HG02981 (cell line): ENCODE measurements around the gene SLC32A1.

ENCODE experiments used
- ATAC-seq: cut with Tn5 transposase; IDR thresholded peaks from one replicate; pipeline ENCODE4 v1.9.1; 2021; ENCODE audit warnings: mild to moderate bottlenecking, moderate library complexity; ENCODE audit not compliant: unreplicated experiment

The SLC32A1 gene

GRCh38 chr20:38751360-38751976, 27.2 kb downstream of the SLC32A1 start:
- no peak for ATAC-seq

GRCh38 chr20:38752029-38752428, 27.7 kb downstream of the SLC32A1 start:
- ATAC-seq, result no peak

- no peak for ATAC-seq
Observed at GRCh38 chr20:38754924-38755323, 30.6 kb downstream of the SLC32A1 start.

GRCh38 chr20:38755324-38755910, 31.1 kb downstream of the SLC32A1 start:
- no peak for ATAC-seq

GRCh38 chr20:38757145-38757775, 33.0 kb downstream of the SLC32A1 start:
- ATAC-seq, result no peak

GRCh38 chr20:38759106-38759505, 34.8 kb downstream of the SLC32A1 start:
- no peak for ATAC-seq

GRCh38 chr20:38760978-38761377, 36.7 kb downstream of the SLC32A1 start:
- ATAC-seq, result no peak

- no peak for ATAC-seq
Observed at GRCh38 chr20:38762174-38762573, 37.9 kb downstream of the SLC32A1 start.

- no peak for ATAC-seq
Observed at GRCh38 chr20:38763616-38764015, 39.3 kb downstream of the SLC32A1 start.

GRCh38 chr20:38764567-38765318, 40.5 kb downstream of the SLC32A1 start:
- no peak for ATAC-seq

GRCh38 chr20:38766071-38766470, 41.8 kb downstream of the SLC32A1 start:
- no peak for ATAC-seq

GRCh38 chr20:38769376-38770295, 45.4 kb downstream of the SLC32A1 start:
- ATAC-seq, result no peak

GRCh38 chr20:38770546-38770945, 46.3 kb downstream of the SLC32A1 start:
- no peak for ATAC-seq

- ATAC-seq, result no peak
Observed at GRCh38 chr20:38770970-38771369, 46.7 kb downstream of the SLC32A1 start.

- no peak for ATAC-seq
Observed at GRCh38 chr20:38771621-38772020, 47.3 kb downstream of the SLC32A1 start.

- no peak for ATAC-seq
Observed at GRCh38 chr20:38774167-38774566, 49.9 kb downstream of the SLC32A1 start.

GRCh38 chr20:38776363-38776762, 52.1 kb downstream of the SLC32A1 start:
- no peak for ATAC-seq
